Measurements from ENCODE around the gene GFOD2. TPM values are rescaled to one million over a fixed set of nuclear protein-coding genes. Genes with fewer than 3 reads are reported as not detected.
A peak's percentile ranks its signal among the peaks of the same experiment; 100 is the strongest.

Gene GFOD2
- total and polyA plus RNA-seq, 9 donors = 8.3 to 15.9 (median 12.9) TPM

DNA sequence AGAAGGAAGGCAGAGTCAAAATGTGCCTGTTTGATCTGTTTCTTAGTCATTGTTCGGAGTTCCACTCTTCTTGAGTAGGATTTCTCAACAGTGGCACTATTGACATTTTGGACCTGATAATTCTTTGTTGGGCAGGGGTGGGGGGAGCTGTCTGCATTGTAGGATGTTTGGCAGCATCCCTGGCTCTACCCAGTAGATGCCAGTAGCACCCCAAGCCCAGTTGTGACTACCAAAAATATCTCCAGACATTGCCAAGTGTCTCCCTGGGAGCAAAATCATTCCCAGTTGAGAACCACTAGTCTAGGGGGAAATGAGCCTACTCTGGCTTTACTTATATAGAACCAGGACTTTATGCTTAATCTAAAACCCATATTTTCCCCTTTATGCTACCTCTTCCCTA lies 1.1 kb upstream of the GFOD2 start:
- Histone ChIP-seq H3K27me3 (no peaks in the 10 kb centered on the region), H3K27ac (no peak overlapping the region), H3K9me3 (no peaks in the 10 kb centered on the region), H3K4me3 (peak overlapping the region; percentile 96), H3K4me1 (ENCODE audit: insufficient read depth) (peaks cover 3% of the 10 kb centered on the region), H3K36me3 (no peaks in the 10 kb centered on the region)
- peak in 1 of 5 donors; percentile 19 for DNase-seq
- 33 to 39% (median 38%) methylated on average over 1 of the region's 1 CpG for WGBS, 3 donors
- intact Hi-C loops (cut with DNase I) = no loop called here
- TF ChIP-seq, protein P1, sequence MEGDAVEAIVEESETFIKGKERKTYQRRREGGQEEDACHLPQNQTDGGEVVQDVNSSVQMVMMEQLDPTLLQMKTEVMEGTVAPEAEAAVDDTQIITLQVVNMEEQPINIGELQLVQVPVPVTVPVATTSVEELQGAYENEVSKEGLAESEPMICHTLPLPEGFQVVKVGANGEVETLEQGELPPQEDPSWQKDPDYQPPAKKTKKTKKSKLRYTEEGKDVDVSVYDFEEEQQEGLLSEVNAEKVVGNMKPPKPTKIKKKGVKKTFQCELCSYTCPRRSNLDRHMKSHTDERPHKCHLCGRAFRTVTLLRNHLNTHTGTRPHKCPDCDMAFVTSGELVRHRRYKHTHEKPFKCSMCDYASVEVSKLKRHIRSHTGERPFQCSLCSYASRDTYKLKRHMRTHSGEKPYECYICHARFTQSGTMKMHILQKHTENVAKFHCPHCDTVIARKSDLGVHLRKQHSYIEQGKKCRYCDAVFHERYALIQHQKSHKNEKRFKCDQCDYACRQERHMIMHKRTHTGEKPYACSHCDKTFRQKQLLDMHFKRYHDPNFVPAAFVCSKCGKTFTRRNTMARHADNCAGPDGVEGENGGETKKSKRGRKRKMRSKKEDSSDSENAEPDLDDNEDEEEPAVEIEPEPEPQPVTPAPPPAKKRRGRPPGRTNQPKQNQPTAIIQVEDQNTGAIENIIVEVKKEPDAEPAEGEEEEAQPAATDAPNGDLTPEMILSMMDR (IDR thresholded peaks at IDR 0.05) = no peak
- TF ChIP-seq POLR2A (IDR thresholded peaks at IDR 0.05) (no peak), EP300 (IDR thresholded peaks at IDR 0.05) (no peak)

DNA sequence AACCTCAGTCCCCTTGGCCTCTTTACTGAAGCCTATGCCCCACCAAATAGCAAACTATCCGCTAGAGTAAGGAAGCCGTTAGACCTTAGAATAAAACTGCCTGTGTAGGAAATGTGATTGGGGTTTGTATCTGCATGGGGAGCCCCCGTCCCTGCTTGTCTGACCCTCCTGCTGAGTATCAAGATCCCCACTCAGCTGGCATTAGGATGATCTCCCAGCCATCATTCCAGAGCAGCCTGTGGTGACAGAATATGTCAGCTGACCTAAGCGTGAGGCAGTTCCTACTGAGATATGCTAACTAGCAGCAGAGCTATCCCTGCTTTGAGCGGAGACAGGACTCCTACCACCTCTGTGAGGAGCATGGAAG lies 645 bp upstream of the GFOD2 start:
- DNase-seq = peak in 3 of 5 donors; percentile 25 to 31 (median 31)
- Histone ChIP-seq H3K36me3 (no peaks in the 10 kb centered on the region), H3K4me1 (ENCODE audit: insufficient read depth) (peaks cover 3% of the 10 kb centered on the region), H3K27ac (peak overlapping the region in 1 of 2 donors; percentile 46), H3K27me3 (no peaks in the 10 kb centered on the region), H3K4me3 (peak overlapping the region; percentile 96), H3K9me3 (no peaks in the 10 kb centered on the region)
- 2 to 5% (median 4%) methylated on average over 5 of the region's 5 CpGs for WGBS, 3 donors
- TF ChIP-seq EP300 (IDR thresholded peaks at IDR 0.05) (no peak), POLR2A (IDR thresholded peaks at IDR 0.05) (no peak)
- TF ChIP-seq, protein P1 (IDR thresholded peaks at IDR 0.05) = no peak
- intact Hi-C loops (cut with DNase I) = no loop called here

DNA sequence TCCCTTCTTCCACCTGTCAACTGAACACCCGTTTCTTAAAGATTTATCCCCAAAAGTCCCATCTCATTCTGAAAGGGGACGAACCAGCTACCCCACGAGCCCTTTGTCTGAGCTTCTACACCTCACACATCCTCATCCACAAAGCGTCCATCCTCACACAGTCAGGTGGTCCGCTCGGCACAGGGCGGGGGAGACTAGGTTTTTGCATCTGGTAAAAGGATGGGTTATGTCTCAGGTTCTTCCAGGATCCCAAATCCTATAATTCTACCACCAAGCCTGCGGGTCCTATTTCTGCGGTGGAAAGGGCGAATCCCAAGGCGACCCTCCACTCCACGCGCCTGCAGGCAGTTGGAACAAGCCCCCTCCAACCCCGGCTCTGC lies 458 bp downstream of the GFOD2 start:
- peak overlapping the region; percentile 96 for H3K4me3 ChIP-seq
- DNase-seq = no peak
- intact Hi-C loops (cut with DNase I) = no loop called here
- 0 to 1% (median 1%) methylated on average over 14 of the region's 14 CpGs for WGBS, 3 donors
- H3K4me1 ChIP-seq (ENCODE audit: insufficient read depth) = peaks cover 3% of the 10 kb centered on the region
- H3K27ac ChIP-seq = no peak overlapping the region
- no peaks in the 10 kb centered on the region for H3K36me3 ChIP-seq
- no peak for TF ChIP-seq POLR2A (IDR thresholded peaks at IDR 0.05)
- no peak for TF ChIP-seq EP300 (IDR thresholded peaks at IDR 0.05)
- TF ChIP-seq, protein P1 (IDR thresholded peaks at IDR 0.05) = no peak
- H3K9me3 ChIP-seq = no peaks in the 10 kb centered on the region
- no peaks in the 10 kb centered on the region for H3K27me3 ChIP-seq

DNA sequence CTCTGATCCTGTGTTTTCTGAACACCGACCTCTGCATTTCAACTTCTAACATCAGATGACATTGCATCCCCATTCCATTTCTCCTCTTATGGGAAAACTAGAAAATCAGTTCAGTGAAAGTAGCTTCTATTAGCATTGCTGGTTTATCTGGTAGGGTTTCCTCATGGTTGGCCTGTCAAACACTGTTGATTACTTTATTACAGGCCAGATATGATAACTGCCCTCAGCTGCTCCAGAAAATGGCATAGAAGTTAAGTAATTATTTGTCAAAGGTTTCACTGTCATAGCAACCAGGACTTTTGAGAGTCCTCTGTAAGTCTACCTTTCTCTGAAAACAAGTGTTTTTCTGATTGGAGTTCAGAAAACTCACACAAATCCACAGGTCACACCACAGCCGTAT lies 3.0 kb downstream of the GFOD2 start:
- 88 to 92% (median 92%) methylated on average over 2 of the region's 2 CpGs for WGBS, 3 donors
- Histone ChIP-seq H3K27me3 (no peaks in the 10 kb centered on the region), H3K9me3 (no peaks in the 10 kb centered on the region), H3K36me3 (no peaks in the 10 kb centered on the region), H3K4me1 (ENCODE audit: insufficient read depth) (peaks cover 3% of the 10 kb centered on the region), H3K4me3 (no peak overlapping the region), H3K27ac (no peak overlapping the region)
- no peak for DNase-seq
- intact Hi-C loops (cut with DNase I) = no loop called here
- TF ChIP-seq POLR2A (IDR thresholded peaks at IDR 0.05) = no peak
- TF ChIP-seq EP300 (IDR thresholded peaks at IDR 0.05) = no peak
- TF ChIP-seq, protein P1 (IDR thresholded peaks at IDR 0.05) = no peak
